Endothelial cell of umbilical vein (primary cell): ENCODE results near the gene JARID2. TPM values are rescaled to one million over a fixed set of nuclear protein-coding genes. Genes with fewer than 3 reads are reported as not detected.

Source experiments
- BruUV-seq: library from RNA; stranded (reverse); fragments of 400-500 nt; replicated peaks from 2 replicates; lab custom pipeline; 2021; lab: Mats Ljungman, UMichigan
- CTCF ChIA-PET: fragments of 300-600, 350-600 bp; sonication (Branson Sonifier 250); formaldehyde crosslinking; loops from one replicate; lab custom pipeline; 2021; ENCODE audit warnings: antibody characterized with exemption, inconsistent platforms; lab: Charles Lee
- POLR2A ChIA-PET: fragments of 300-600, 350-600 bp; sonication (Branson Sonifier 250); formaldehyde crosslinking; loops from one replicate; lab custom pipeline; 2021; ENCODE audit warnings: antibody characterized with exemption, inconsistent platforms; lab: Charles Lee
- DNase-seq: peaks from one replicate; pipeline ENCODE4 v3.0.0-alpha.2; 2011; ENCODE audit warnings: low read depth, low spot score
- FAIRE-seq: peaks from 2 replicates; lab custom pipeline; 2011; peaks lifted over from hg19 to GRCh38; lab: Jason Lieb, UNC
- H2AFZ ChIP-seq: 2 replicates; pipeline ENCODE4 v1.6.0; 2012; ENCODE audit warnings: low read depth, low read length, control low read depth, inconsistent platforms
- H3K27ac ChIP-seq: 2 replicates; pipeline ENCODE4 v1.5.1; 2011; ENCODE audit warnings: low read depth, mild to moderate bottlenecking, control low read depth, low read length, moderate library complexity; ENCODE audit not compliant: insufficient read depth
- H3K27me3 ChIP-seq, 2 experiments: 2 replicates each; pipeline versions ENCODE4 v1.6.0 to v1.6.1; 2011; ENCODE audit warnings: low read length in 2 of 2, mixed read lengths in 1 of 2; ENCODE audit not compliant: control insufficient read depth in 2 of 2, insufficient read depth in 2 of 2
- H3K36me3 ChIP-seq, 2 experiments: 2 replicates in 1 of 2; 3 replicates in 1 of 2; pipeline ENCODE4 v1.5.1; 2011; ENCODE audit warnings: low read length in 2 of 2, mild to moderate bottlenecking in 1 of 2, moderate library complexity in 1 of 2; ENCODE audit not compliant: control insufficient read depth in 2 of 2, insufficient read depth in 2 of 2; ENCODE audit errors: extremely low read depth in 1 of 2
- H3K4me1 ChIP-seq: 3 replicates; pipeline ENCODE4 v1.5.1; 2011; ENCODE audit warnings: mild to moderate bottlenecking, low read length; ENCODE audit not compliant: control insufficient read depth, insufficient read depth; ENCODE audit errors: extremely low read depth
- H3K4me2 ChIP-seq: 2 replicates; pipeline ENCODE4 v1.6.1; 2011; ENCODE audit warnings: low read length, control low read depth, mixed read lengths; ENCODE audit not compliant: insufficient read depth
- H3K4me3 ChIP-seq, 3 experiments: fragments of 200-600 bp in 1 of 3; sonication (generic), shearing (Covaris generic) in 1 of 3; replicated peaks in 1 of 3; 2 replicates each; pipeline ENCODE4 v1.5.1; 2011 to 2016; ENCODE audit warnings: control low read depth in 3 of 3, low read length in 3 of 3, mild to moderate bottlenecking in 2 of 3, inconsistent platforms in 1 of 3, low read depth in 1 of 3, moderate library complexity in 1 of 3; ENCODE audit not compliant: insufficient read depth in 1 of 3
- H3K79me2 ChIP-seq: 2 replicates; pipeline ENCODE4 v1.6.0; 2012; ENCODE audit warnings: low read length, inconsistent platforms; ENCODE audit not compliant: control insufficient read depth, insufficient read depth
- H3K9ac ChIP-seq: replicated peaks from 2 replicates; pipeline ENCODE3; 2011; ENCODE audit warnings: low read length, control low read depth; ENCODE audit not compliant: insufficient read depth; ENCODE audit errors: extremely low read depth
- H3K9me1 ChIP-seq: replicated peaks from 3 replicates; pipeline ENCODE4 v1.6.0; 2011; ENCODE audit warnings: mild to moderate bottlenecking, low read length; ENCODE audit not compliant: control insufficient read depth, insufficient read depth; ENCODE audit errors: extremely low read depth
- H3K9me3 ChIP-seq: replicated peaks from 2 replicates; pipeline ENCODE4 v1.5.1; 2012; ENCODE audit warnings: low read length, inconsistent platforms; ENCODE audit not compliant: control insufficient read depth, insufficient read depth
- H4K20me1 ChIP-seq: replicated peaks from 2 replicates; pipeline ENCODE3; 2011; ENCODE audit warnings: mild to moderate bottlenecking, low read length; ENCODE audit not compliant: control insufficient read depth, insufficient read depth; ENCODE audit errors: extremely low read depth
- JUN ChIP-seq: IDR thresholded peaks from 2 replicates; pipeline ENCODE4 v1.6.1; 2011; ENCODE audit warnings: borderline replicate concordance, low read depth; ENCODE audit not compliant: insufficient read length, insufficient read depth
- MYC ChIP-seq: IDR thresholded peaks from one replicate; pipeline ENCODE4 v1.6.1; 2011; ENCODE audit warnings: mild to moderate bottlenecking, low read depth, low read length
- POLR2A ChIP-seq: IDR thresholded peaks from 2 replicates; pipeline ENCODE4 v1.6.1; 2012; ENCODE audit warnings: low read depth, mild to moderate bottlenecking, control low read depth, low read length
- POLR2AphosphoS5 ChIP-seq: IDR thresholded peaks from 2 replicates; pipeline ENCODE4 v1.6.1; 2012; ENCODE audit warnings: low read depth, mild to moderate bottlenecking, control low read depth, low read length, moderate library complexity; ENCODE audit not compliant: insufficient read depth
- dilution Hi-C: fragments of 300-500 bp; cut with MboI; formaldehyde crosslinking; loops from one replicate; pipeline ENCODE4 v1.15.0; 2019; ENCODE audit warnings: low sequenced_read_pairs; ENCODE audit not compliant: extremely low pct_ligation_motif_present
- intact Hi-C: fragments of 100-400 bp; cut with micrococcal nuclease; formaldehyde crosslinking; loops from one replicate; pipeline ENCODE4 v1.10.0; 2022
- polyA plus RNA-seq, 4 experiments: library from polyadenylated mRNA; depleted of rRNA in 3 of 4; stranded (reverse) in 3 of 4; unstranded in 1 of 4; fragments of >200 nt; gene quantifications; 2 replicates each; pipeline versions ENCODE4 v1.2.1 to v1.2.3, GENCODE V29; 2011 to 2012; ENCODE audit warnings: missing spikeins in 1 of 4
- total RNA-seq: library from RNA; stranded (reverse); gene quantifications from 2 replicates; pipeline ENCODE4 v1.2.3, GENCODE V29; 2021

The JARID2 gene
- total and polyA plus RNA-seq, 2 donors (not counting 3 experiments of a cell fraction or from before 2014, with no cell fraction given): 2.9 to 10.6 TPM

DNA sequence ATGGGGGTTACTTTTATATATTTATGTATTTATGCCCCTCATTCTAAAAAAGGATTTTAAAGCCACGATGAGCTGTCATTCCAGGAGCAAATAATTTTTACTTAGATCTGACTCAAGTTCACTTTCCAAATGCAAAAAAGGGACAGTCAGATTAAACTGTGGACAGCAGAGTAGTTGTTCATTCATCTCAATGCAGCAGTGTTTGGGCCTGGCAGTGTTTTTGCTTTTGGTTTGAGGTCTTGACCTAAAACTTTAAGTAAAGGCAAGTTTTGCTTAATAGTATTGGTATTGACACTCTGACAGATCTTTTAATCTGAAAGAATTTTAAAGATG is 13.9 kb downstream of the JARID2 start:
- dilution Hi-C loops (no loop called here), intact Hi-C loops (no loop called here)
- no peak for FAIRE-seq
- no peaks in the 10 kb centered on the region for H4K20me1 ChIP-seq
- H3K4me1 ChIP-seq: no peaks in the 10 kb centered on the region
- no peak overlapping the region for H3K27ac ChIP-seq
- no peaks in the 10 kb centered on the region for H3K27me3 ChIP-seq
- H3K79me2 ChIP-seq: peaks cover 5% of the 10 kb centered on the region
- no peak overlapping the region for H3K4me3 ChIP-seq
- H2AFZ ChIP-seq: no peak overlapping the region
- no peak for DNase-seq
- no peak overlapping the region for H3K9ac ChIP-seq
- H3K4me2 ChIP-seq: no peak overlapping the region
- POLR2A ChIA-PET: no interaction called here
- no TSS peak for BruUV-seq
- CTCF ChIA-PET: interaction anchor here (1.1 kb wide), 1 partner anchor 10 kb away, joined by 3 read pairs; no protein-coding TSS in a partner anchor
- H3K36me3 ChIP-seq: no peaks in the 10 kb centered on the region
- no peaks in the 10 kb centered on the region for H3K9me3 ChIP-seq
- no peaks in the 10 kb centered on the region for H3K9me1 ChIP-seq
- no peak for TF ChIP-seq POLR2AphosphoS5

DNA sequence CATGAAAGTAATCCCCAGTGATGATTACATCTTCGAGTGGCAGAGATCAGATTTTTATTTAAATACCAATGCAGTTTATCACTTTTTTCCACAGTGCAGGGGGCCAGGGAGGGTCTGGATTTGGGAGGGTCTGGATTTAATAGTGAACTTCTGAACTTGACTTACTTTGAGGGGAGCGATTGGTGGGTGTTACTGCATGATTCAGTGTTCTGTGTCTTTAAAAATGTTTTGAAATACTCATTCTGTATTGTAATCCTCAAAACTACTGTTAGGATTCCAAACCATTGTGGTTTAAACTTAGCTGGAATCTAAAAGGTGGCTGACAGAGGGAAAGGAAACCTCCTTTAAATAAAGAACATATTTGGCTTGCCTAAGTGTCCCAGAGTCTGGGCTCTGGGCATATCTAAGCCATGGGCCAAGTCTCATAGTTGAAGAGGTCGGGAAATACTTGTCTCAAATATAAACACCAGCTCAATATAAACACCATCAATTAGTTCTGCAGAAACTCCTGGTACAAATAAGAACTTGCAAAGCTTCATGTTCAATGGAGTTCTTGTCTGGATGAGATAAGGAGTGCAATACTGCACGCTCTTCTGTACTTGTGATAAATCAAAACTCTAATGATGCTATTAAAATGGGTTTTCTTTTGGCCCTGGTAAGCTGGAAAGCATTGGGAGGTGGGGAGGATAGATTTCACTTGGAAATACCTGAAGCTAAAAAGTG is 14.4 kb downstream of the JARID2 start:
- H3K9me1 ChIP-seq: no peaks in the 10 kb centered on the region
- H3K4me3 ChIP-seq: no peak overlapping the region
- no TSS peak for BruUV-seq
- ChIA-PET POLR2A (no interaction called here), CTCF (no interaction called here)
- H3K4me2 ChIP-seq: no peak overlapping the region
- dilution Hi-C loops (no loop called here), intact Hi-C loops (no loop called here)
- H3K9ac ChIP-seq: no peak overlapping the region
- FAIRE-seq (no peak), DNase-seq (no peak)
- TF ChIP-seq JUN: no peak
- TF ChIP-seq MYC: no peak
- TF ChIP-seq POLR2A: no peak
- H3K79me2 ChIP-seq: peaks cover 5% of the 10 kb centered on the region
- no peak overlapping the region for H3K27ac ChIP-seq
- no peaks in the 10 kb centered on the region for H3K27me3 ChIP-seq
- peaks cover under 1% of the 10 kb centered on the region for H3K4me1 ChIP-seq
- H4K20me1 ChIP-seq: no peaks in the 10 kb centered on the region
- no peak overlapping the region for H2AFZ ChIP-seq
- H3K36me3 ChIP-seq: no peaks in the 10 kb centered on the region
- H3K9me3 ChIP-seq: no peaks in the 10 kb centered on the region
